OCI-LY1 (cell line): Measurements from ENCODE around the gene ARIH1.

ENCODE experiments used
- H2AFZ ChIP-seq: fragments of 200-600 bp; sonication (generic), shearing (Covaris generic); 2 replicates; pipeline ENCODE4 v1.6.0; 2014; ENCODE audit warnings: antibody characterized with exemption, mild to moderate bottlenecking, low read length
- H3F3A ChIP-seq: fragments of 200-600 bp; sonication (generic), shearing (Covaris generic); 2 replicates; pipeline ENCODE4 v1.6.0; 2014; ENCODE audit warnings: mild to moderate bottlenecking, antibody characterized with exemption, low read length, moderate library complexity; ENCODE audit not compliant: insufficient read depth
- H3K27ac ChIP-seq: fragments of 200-600 bp; sonication (generic); 2 replicates; pipeline ENCODE4 v1.5.1; 2014; ENCODE audit warnings: low read length, mixed run types, mild to moderate bottlenecking, low read depth; ENCODE audit not compliant: poor library complexity, severe bottlenecking
- H3K27me3 ChIP-seq: fragments of 200-600 bp; sonication (generic); 2 replicates; pipeline ENCODE4 v1.6.0; 2014; ENCODE audit warnings: antibody characterized with exemption, mild to moderate bottlenecking, low read length, moderate library complexity; ENCODE audit not compliant: insufficient read depth
- H3K36me3 ChIP-seq: fragments of 200-600 bp; sonication (generic); 2 replicates; pipeline ENCODE4 v1.6.1; 2014; ENCODE audit warnings: mild to moderate bottlenecking, antibody characterized with exemption, low read length, moderate library complexity, mixed read lengths; ENCODE audit not compliant: insufficient read depth
- H3K4me1 ChIP-seq: fragments of 200-600 bp; sonication (generic); 2 replicates; pipeline ENCODE4 v1.5.1; 2014; ENCODE audit warnings: mild to moderate bottlenecking, low read length, moderate library complexity; ENCODE audit not compliant: insufficient read depth, severe bottlenecking
- H3K4me2 ChIP-seq: fragments of 200-600 bp; sonication (generic), shearing (Covaris generic); 2 replicates; pipeline ENCODE4 v1.6.1; 2014; ENCODE audit warnings: low read length
- H3K4me3 ChIP-seq: fragments of 200-600 bp; sonication (generic); 2 replicates; pipeline ENCODE4 v1.5.1; 2014; ENCODE audit warnings: low read length, low read depth, mild to moderate bottlenecking, mixed read lengths; ENCODE audit not compliant: poor library complexity, severe bottlenecking
- H3K79me2 ChIP-seq: fragments of 200-600 bp; shearing (Covaris generic); 2 replicates; pipeline ENCODE4 v1.6.1; 2016; ENCODE audit warnings: mixed run types, low read length, mixed read lengths; ENCODE audit not compliant: insufficient read depth
- H3K9ac ChIP-seq: fragments of 200-600 bp; sonication (generic), shearing (Covaris generic); 2 replicates; pipeline ENCODE4 v1.6.1; 2014; ENCODE audit warnings: mild to moderate bottlenecking, low read length, mixed read lengths
- H3K9me2 ChIP-seq: fragments of 200-600 bp; sonication (generic), shearing (Covaris generic); 2 replicates; pipeline ENCODE4 v1.6.1; 2014; ENCODE audit warnings: low read depth, mild to moderate bottlenecking, low read length, mixed read lengths
- H3K9me3 ChIP-seq: fragments of 200-600 bp; shearing (Covaris generic); 2 replicates; pipeline ENCODE4 v1.6.1; 2014; ENCODE audit warnings: low read length, mixed read lengths
- H4K20me1 ChIP-seq: fragments of 200-600 bp; sonication (generic), shearing (Covaris generic); 2 replicates; pipeline ENCODE4 v1.6.0; 2016; ENCODE audit warnings: mild to moderate bottlenecking, low read length; ENCODE audit not compliant: insufficient read depth
- EZH2 ChIP-seq: fragments of 200-600 bp; sonication (generic), shearing (Covaris generic); IDR thresholded peaks from 2 replicates; pipeline ENCODE4 v1.8.0; 2017; ENCODE audit warnings: borderline replicate concordance, mixed run types, mild to moderate bottlenecking, antibody characterized with exemption, low read length, moderate library complexity, mixed read lengths
- TF ChIP-seq, protein P1 (sequence below): fragments of 200-600 bp; sonication (generic), shearing (Covaris generic); IDR thresholded peaks from 2 replicates; pipeline ENCODE4 v1.5.1; 2017; ENCODE audit warnings: mild to moderate bottlenecking, antibody characterized with exemption, low read length, moderate library complexity, mixed read lengths

The ARIH1 gene

DNA sequence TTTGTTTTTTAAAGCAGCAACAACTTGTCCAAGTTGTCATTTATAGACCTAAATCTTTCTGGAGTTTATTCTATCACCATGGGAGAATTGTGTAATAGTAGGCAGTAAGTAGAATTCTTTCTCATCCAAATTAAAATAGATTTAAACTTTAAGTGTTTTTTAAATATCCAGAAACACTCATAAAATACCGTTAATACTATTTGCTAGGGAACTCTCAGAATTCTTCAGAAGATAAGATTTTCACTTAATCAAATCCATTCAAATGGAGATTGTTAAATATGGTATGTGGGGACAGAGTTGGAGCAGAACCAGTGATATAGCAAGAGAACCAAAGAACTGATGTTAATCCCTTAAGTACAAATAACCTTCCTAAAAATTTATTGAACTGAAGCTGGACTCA, 71.0 kb downstream of the ARIH1 start:
- Histone ChIP-seq H3K9ac (no peak overlapping the region), H2AFZ (no peak overlapping the region), H3K9me2 (no peaks in the 10 kb centered on the region), H3K4me2 (no peak overlapping the region), H3K4me1 (no peaks in the 10 kb centered on the region), H3K4me3 (no peak overlapping the region), H4K20me1 (no peaks in the 10 kb centered on the region), H3K9me3 (no peaks in the 10 kb centered on the region), H3K79me2 (no peaks in the 10 kb centered on the region; the same call in 1 of the 2 replicates), H3F3A (no peaks in the 10 kb centered on the region), H3K27ac (no peak overlapping the region), H3K36me3 (peaks cover 26% of the 10 kb centered on the region), H3K27me3 (no peaks in the 10 kb centered on the region)
- TF ChIP-seq EZH2: no peak
- TF ChIP-seq, protein P1, sequence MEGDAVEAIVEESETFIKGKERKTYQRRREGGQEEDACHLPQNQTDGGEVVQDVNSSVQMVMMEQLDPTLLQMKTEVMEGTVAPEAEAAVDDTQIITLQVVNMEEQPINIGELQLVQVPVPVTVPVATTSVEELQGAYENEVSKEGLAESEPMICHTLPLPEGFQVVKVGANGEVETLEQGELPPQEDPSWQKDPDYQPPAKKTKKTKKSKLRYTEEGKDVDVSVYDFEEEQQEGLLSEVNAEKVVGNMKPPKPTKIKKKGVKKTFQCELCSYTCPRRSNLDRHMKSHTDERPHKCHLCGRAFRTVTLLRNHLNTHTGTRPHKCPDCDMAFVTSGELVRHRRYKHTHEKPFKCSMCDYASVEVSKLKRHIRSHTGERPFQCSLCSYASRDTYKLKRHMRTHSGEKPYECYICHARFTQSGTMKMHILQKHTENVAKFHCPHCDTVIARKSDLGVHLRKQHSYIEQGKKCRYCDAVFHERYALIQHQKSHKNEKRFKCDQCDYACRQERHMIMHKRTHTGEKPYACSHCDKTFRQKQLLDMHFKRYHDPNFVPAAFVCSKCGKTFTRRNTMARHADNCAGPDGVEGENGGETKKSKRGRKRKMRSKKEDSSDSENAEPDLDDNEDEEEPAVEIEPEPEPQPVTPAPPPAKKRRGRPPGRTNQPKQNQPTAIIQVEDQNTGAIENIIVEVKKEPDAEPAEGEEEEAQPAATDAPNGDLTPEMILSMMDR: no peak

DNA sequence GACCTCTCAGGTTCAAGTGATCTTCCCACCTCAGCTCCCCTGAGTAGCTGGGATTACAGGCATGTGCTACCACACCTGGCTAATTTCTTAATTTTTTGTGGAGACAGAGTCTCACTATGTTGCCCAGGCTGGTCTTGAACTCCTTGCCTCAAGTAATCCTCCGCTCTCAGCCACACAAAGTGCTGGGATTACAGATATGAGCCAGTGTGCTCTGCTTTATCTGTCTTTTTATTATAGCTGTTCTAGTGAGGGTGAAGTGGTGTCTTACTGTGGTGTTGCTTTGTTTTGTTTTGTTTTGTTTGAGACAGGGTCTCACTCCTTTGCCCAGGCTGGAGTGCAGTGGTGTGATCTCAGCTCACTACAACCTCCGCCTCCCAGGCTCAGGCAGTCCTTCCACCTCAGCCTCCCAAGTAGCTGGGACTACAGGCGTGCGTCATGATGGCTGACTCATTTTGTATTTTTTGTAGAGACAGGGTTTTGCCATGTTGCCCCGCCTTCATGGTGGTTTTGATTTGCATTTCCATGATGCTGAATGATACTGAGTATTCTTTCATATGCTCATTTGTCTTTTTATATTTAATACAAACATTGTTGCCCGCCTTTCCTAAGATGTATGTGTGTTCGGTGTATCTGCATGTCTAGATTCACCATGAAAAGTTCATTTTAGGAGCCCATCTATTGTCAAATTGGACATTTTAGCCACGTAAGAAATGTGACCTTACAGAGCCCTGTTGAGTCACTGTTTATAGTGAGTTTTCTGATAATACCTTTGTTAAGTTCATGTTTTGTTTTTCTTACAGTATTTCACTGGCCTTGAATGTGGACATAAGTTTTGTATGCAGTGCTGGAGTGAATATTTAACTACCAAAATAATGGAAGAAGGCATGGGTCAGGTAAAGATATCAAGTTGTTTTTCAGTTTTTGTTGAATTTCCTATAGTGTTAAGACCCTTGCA, 80.6 kb downstream of the ARIH1 start:
- Histone ChIP-seq H3F3A (no peaks in the 10 kb centered on the region), H3K9me2 (no peaks in the 10 kb centered on the region), H3K4me1 (no peaks in the 10 kb centered on the region), H3K9ac (no peak overlapping the region), H3K27ac (no peak overlapping the region), H3K4me2 (no peak overlapping the region), H4K20me1 (no peaks in the 10 kb centered on the region), H3K36me3 (peaks cover 33% of the 10 kb centered on the region; the same call in 1 of the 2 replicates), H2AFZ (no peak overlapping the region), H3K9me3 (no peaks in the 10 kb centered on the region), H3K27me3 (no peaks in the 10 kb centered on the region), H3K4me3 (no peak overlapping the region), H3K79me2 (no peaks in the 10 kb centered on the region)
- TF ChIP-seq, protein P1: no peak
- no peak for TF ChIP-seq EZH2

DNA sequence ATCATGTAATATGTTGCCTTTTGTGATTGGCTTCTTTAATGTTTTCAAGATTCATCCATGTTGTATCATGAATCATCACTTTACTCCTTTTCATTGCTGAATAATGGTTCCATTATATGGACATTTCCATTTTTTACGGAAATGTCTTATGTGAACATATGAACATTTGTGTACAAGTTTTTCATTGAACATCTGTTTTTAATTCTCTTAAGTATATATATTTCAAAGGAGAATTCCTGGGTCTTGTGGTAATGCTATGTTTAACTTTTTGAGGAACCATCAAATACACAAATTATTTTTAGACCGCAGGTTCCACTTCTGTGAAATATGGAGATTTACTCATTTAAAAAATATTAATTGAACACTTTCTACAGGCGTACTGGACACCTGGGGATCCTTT, 85.7 kb downstream of the ARIH1 start:
- peaks cover 60% of the 10 kb centered on the region; the same call in 1 of the 2 replicates for H3K36me3 ChIP-seq
- H3K79me2 ChIP-seq: no peaks in the 10 kb centered on the region
- no peaks in the 10 kb centered on the region for H3K9me2 ChIP-seq

More for the DNA sequence above, 85.7 kb downstream of the ARIH1 start:
- no peak for TF ChIP-seq EZH2
- TF ChIP-seq, protein P1: no peak
- Histone ChIP-seq H3K9ac (no peak overlapping the region), H3K9me3 (no peaks in the 10 kb centered on the region), H3K4me3 (no peak overlapping the region), H3F3A (no peaks in the 10 kb centered on the region), H2AFZ (no peak overlapping the region), H3K27ac (no peak overlapping the region), H3K4me2 (no peak overlapping the region), H3K27me3 (no peaks in the 10 kb centered on the region), H4K20me1 (no peaks in the 10 kb centered on the region), H3K4me1 (no peaks in the 10 kb centered on the region)
